GM21737 (cell line): ENCODE results near the gene CREB3L2.
"Not testable (repeated sequence)": the region's sequence is repeated elsewhere in the genome, so short reads cannot be mapped to it uniquely, and the experiment has no call there.

Source experiments
- ATAC-seq: cut with Tn5 transposase; IDR thresholded peaks from one replicate; pipeline ENCODE4 v1.9.1; 2021; ENCODE audit warnings: mild to moderate bottlenecking, moderate library complexity; ENCODE audit not compliant: unreplicated experiment

Gene CREB3L2

GRCh38 chr7:137970253-137970975, 31.5 kb downstream of the CREB3L2 start:
- no peak for ATAC-seq

DNA sequence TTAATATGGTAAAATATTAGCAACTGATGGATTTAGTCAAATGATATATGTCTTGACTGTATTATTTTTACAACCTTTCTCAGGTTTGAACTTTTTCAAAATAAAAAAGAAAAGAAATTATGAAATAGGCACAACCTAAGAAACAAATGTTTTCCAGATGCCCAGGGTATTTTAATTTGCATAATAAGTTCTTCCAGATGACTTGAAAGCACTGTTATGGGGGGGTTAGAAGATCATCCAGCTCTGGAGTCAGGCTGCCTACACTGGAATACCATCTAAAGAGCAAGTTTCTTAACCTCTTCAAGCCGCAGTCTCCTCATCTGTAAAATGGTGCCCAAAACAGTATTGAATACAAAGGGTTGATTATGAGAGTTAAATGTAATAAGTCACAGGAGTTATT, 32.1 kb downstream of the CREB3L2 start:
- ATAC-seq, result no peak

GRCh38 chr7:137968890-137969289, 33.0 kb downstream of the CREB3L2 start:
- ATAC-seq, result no peak

GRCh38 chr7:137968339-137968738, 33.5 kb downstream of the CREB3L2 start:
- not testable (repeated sequence) for ATAC-seq

DNA sequence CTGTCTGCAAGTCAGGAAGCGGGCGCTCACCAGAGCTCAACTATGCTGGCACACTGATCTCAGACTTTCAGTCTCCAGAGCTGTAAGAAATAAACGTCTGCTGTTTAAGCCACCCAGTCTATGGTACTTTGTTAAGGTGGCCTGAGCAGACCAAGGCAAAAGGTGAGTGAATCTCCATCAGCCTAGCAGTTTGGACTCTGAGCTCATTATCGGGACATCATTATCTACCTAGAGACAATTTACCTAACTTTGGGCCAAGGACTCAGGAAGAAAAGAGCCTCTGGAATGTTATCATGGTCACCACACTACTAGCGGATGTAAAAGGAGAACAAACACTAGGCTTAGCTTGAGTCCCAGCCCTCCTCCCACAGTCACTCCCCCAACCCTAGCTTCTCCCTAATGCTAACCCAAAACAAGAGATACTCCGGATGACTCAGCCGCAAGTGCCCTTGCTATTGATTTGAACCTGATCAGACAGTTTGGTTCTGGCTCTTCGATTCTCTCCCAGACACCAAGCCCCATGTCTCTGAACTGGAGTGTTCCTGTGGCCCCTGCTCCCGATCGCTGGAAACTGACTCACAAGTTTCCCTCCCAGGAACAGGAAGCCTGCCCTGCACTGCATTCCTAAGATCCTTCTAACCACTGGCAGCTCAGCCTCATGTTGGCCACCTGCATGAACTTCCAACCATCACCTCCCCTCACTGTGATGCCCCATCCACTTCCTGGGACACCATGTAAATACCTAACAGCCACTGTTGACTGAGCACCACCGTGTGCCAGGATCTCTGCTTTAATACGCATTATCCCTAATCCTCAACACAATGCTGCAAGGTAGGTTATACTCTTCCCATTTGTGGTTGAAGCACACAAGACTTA, 34.5 kb downstream of the CREB3L2 start:
- no peak for ATAC-seq

DNA sequence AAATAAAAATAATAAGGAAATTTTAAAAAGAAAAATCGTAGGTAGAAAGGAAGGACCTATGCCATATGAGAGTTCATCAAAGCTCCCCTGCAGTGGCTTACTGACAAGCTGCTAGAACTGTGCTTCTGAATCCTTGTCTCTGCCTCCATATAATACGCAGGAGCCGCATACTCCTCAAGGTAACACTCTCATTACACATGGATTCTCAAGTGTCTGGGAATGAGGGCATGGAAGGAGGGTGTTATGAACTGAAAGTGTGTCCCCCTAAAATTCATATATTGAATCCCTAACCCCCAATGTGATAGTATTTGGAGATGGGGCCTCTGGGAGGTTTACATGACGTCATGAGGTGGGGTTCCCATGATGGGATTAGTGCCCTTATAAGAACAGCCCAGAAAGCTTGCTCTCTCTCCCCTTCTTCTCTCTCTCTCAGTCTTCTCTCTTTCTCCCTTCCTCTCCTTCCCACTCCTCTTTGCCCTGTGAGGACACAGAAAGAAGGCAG, 35.2 kb downstream of the CREB3L2 start:
- ATAC-seq, result no peak

DNA sequence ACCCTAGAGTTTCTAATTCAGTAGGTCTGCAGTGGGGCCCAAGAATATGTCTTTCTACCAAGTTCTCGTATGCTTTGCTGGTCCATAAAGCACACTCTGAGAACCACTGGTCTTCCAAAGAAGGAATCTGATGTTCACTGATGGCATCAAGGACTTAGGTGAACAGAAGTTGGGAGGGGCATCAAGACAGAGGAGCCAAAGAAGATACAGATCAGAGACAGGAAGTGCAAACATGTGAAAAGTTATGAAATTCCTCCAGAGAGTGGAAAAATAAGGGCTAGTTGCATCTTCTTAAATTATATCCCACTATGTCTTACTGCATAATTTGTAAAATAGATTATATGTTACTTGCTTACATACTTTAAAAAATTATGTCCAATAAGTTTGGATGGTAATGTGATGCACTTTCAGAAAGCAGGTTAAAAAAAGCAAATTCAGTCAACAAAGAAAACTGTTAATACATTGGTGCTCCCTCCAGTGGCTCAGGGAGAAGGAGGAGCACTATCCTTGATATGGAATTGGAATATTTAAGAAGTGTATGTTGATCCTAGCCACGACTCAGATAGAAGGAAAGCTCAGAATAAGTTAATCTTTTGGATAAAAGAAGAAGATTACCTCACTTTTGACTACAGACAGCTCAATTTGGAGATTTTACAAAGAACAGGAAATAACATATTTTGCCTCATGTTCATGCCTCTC, 35.8 kb downstream of the CREB3L2 start:
- ATAC-seq, result no peak

DNA sequence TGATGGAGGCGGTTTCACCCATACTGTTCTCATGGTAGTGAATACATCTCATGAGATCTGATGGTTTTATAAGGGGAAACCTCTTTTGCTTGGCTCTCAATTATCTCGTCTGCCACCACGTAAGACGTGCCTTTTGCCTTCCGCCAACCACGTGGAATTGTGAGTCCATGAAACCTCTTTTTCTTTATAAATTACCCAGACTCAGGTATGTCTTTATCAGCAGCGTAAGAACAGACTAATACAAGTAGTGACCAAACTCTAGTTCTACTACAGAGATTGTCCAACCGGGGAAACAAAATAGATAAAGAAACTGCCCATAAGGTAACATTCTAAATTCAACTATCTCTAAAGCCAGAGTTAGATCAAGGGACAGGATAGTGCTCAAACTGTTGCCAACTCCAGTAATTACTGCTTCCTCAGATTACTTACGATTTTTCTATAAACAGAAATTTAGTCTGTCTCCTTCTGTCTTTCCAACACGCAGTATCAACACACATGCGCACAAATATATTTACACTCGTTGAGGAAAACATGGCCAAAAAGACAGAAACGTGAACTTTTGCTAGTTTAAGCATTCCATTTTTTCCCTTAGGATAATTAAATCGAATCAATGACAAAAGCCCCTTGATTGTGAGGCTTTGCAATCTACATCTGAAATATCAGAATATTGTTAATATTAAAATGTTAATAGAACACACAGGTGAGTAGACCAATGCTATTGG, 36.9 kb downstream of the CREB3L2 start:
- no peak for ATAC-seq

GRCh38 chr7:137962875-137963507, 38.9 kb downstream of the CREB3L2 start:
- no peak for ATAC-seq

DNA sequence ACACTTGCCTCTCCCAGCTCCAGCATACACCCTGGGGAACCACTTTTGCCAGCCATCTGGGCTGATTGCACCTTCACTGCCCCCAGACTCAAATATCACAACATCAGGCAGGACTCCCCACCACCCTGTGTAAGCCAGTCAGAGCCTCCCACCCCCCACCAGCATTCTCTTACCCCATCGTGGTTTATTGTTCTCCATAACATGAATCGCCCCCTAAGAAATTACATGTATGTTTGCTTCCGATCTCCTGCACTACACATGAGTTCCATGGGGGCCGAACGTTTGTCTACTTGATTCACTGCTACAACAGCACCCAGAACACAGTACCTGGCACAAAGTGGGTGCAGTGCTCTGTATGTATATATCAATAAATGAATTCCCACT, 39.4 kb downstream of the CREB3L2 start:
- ATAC-seq, result no peak

- ATAC-seq, result no peak
Measured at GRCh38 chr7:137961200-137962177, 40.4 kb downstream of the CREB3L2 start.

DNA sequence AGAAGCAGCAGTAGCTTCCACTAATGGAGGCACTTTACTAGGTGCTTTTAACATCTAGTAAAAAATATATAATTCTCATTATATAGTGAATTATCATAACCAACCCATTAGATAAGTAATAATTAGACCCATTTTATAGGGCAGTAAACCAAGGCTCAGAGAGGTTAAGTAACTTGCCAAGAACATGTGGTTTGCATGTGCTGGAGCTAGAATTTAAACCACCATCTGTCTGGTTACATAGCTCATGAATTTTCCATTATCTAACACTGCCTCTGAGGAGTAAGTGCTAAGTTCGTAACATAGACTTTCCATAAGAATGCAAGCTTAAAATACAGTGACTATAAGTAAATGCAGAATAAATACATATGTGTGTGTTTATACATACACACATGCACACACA, 41.9 kb downstream of the CREB3L2 start:
- no peak for ATAC-seq

DNA sequence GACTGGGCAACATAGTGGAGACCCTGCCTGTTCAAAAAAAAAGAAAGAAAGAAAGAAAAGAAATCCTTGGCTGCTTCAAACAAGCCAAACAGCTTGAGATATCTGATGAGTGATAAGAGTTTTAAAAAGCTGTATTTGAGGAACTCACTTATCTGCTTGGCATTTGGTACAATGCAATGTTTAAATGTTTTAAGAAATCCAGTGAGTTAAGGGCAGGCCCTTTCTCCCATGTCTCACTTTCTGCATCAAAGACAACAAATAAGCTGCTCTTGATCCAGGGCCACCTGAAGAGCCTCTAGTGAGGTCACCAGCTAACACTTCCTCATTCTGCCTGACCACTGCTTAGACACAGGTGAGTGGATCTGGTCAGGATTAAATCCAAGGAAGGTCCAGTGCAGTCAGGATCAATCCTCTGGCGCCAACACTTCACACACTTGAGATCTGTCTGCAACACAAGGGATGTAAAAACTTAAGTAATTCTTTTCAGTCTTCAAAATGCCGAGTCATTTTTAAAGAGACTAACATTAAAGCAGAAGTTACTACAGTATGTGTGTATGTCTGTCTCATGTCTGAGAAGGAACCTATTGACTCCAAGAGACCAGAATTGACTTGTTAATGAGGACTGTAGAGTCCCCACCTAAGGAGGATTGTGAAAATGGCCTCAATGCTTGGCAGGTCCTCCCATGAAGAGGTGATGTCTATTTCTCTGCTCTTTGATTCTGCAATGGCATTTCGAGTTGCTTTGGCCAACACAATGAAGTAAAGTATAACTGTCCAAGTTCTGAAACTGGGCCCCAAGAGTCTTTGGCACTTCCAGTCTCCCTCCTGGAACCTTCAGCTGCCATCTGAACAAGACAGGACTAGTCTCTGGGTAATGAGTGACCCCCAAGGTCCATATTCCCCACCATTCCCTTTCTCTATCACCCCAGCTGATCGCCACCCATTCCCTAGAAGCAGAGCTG, 43.1 kb downstream of the CREB3L2 start:
- no peak for ATAC-seq

GRCh38 chr7:137957887-137958286, 44.0 kb downstream of the CREB3L2 start:
- no peak for ATAC-seq

- no peak for ATAC-seq
Measured at GRCh38 chr7:137956591-137956990, 45.3 kb downstream of the CREB3L2 start.

DNA sequence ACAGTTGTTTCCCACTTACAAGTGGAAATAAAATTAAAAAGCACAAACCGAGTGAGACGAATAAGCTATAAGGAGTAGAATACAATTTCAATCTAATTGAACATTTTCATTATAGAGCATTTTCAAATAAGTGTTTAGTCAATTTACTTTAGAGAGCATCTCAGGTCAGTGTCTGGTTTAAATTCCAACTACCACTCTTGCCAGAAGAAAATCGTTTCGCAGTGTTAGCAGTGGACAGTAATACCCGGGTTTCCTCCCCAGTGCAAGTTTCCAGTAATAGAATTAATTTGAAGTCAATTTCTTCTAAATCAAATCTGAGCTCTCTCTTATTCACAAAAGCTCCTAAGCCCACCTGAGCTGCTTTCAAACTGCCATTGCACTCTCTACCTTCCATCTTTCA, 45.7 kb downstream of the CREB3L2 start:
- no peak for ATAC-seq

DNA sequence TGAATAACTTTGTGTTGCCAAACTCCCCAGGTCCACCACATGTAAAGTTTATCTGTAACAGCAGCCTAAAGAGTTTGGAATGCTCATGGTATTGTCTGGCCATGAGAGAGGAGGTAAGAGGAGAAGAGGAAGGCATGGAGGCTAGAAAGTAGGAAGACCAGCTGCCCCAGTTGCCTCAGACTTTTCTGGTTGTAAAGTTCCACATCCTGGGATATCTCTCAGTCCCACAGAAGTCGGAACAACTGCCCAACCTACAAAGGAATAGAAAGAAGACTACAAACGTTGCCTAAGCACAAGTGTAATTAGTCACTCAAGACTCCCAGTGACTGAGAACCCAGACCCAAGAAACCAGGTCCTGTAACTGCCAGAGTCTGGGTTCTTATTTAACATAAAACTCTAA, 47.3 kb downstream of the CREB3L2 start:
- no peak for ATAC-seq
